Upper lobe of right lung (tissue), 1 donor: ENCODE results near the gene IKZF1. TPM values are rescaled to one million over a fixed set of nuclear protein-coding genes. Genes with fewer than 3 reads are reported as not detected.

Experiments
- ATAC-seq: fragments of 200-7000 bp; cut with Tn5 transposase; one replicate; pipeline ENCODE4 v1.9.1; 2020; ENCODE audit warnings: mild to moderate bottlenecking, moderate library complexity
- DNase-seq: peaks from one replicate; pipeline ENCODE4 v3.0.0-alpha.2; 2020
- H3K27ac ChIP-seq: fragments of 200-600 bp; one replicate; pipeline ENCODE4 v1.8.0; 2022
- H3K27me3 ChIP-seq: fragments of 200-600 bp; one replicate; pipeline ENCODE4 v1.8.0; 2022; ENCODE audit warnings: mild to moderate bottlenecking
- H3K36me3 ChIP-seq: fragments of 200-600 bp; one replicate; pipeline ENCODE4 v1.8.0; 2022
- H3K4me1 ChIP-seq: fragments of 200-600 bp; one replicate; pipeline ENCODE4 v1.8.0; 2022
- H3K4me3 ChIP-seq: fragments of 200-600 bp; one replicate; pipeline ENCODE4 v1.8.0; 2022; ENCODE audit warnings: mild to moderate bottlenecking
- H3K9me3 ChIP-seq: fragments of 200-600 bp; one replicate; pipeline ENCODE4 v1.8.0; 2022
- intact Hi-C: fragments of 100-400 bp; cut with DNase I; formaldehyde crosslinking; loops from one replicate; pipeline ENCODE4 v1.11.0; 2022
- total RNA-seq: library from RNA; stranded (reverse); fragmentation: NEBNext Ultra II Directional; extraction: Animal tissue kit (Norgen Biotek cat#: 25700); gene quantifications from one replicate; pipeline ENCODE4 v1.2.1, GENCODE V29; 2021
- TF ChIP-seq, protein P1 (sequence below): fragments of 200-600 bp; IDR thresholded peaks from one replicate; pipeline ENCODE4 v1.8.0; 2022; ENCODE audit warnings: antibody characterized with exemption
- donor health status: DM: no; HTN: yes; CAD: no; lungs with severe emphysema.

IKZF1 gene
- total RNA-seq, 1 donor from 2014 or later = 41.4 TPM

DNA sequence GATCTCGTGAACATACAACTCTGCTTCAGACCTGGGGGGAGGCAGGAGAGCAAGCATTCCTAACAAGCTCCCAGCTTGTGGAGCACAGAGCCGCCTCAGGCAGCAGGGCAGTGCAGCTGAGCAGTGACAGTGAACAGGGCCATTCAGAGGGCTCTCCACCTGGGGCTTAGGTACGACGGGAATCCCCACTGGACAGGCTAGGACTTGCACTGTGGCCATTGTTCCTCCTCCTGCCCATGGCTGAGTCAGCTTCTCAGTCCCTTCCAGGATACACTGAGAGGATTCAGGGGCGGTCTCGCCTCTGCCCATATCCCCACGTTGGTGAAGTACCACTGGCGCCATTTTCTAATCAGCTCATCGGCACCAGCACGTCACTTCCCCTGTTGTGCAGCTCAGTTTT lies 74.6 kb downstream of the IKZF1 start:
- H3K4me3 ChIP-seq = no peak overlapping the region
- TF ChIP-seq, protein P1, sequence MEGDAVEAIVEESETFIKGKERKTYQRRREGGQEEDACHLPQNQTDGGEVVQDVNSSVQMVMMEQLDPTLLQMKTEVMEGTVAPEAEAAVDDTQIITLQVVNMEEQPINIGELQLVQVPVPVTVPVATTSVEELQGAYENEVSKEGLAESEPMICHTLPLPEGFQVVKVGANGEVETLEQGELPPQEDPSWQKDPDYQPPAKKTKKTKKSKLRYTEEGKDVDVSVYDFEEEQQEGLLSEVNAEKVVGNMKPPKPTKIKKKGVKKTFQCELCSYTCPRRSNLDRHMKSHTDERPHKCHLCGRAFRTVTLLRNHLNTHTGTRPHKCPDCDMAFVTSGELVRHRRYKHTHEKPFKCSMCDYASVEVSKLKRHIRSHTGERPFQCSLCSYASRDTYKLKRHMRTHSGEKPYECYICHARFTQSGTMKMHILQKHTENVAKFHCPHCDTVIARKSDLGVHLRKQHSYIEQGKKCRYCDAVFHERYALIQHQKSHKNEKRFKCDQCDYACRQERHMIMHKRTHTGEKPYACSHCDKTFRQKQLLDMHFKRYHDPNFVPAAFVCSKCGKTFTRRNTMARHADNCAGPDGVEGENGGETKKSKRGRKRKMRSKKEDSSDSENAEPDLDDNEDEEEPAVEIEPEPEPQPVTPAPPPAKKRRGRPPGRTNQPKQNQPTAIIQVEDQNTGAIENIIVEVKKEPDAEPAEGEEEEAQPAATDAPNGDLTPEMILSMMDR = no peak
- intact Hi-C loops = no loop called here
- DNase-seq = no peak
- ATAC-seq = peak; percentile 44
- H3K36me3 ChIP-seq = peaks cover 10% of the 10 kb centered on the region
- H3K27me3 ChIP-seq = no peaks in the 10 kb centered on the region
- no peaks in the 10 kb centered on the region for H3K9me3 ChIP-seq
- H3K4me1 ChIP-seq = no peaks in the 10 kb centered on the region
- H3K27ac ChIP-seq = no peak overlapping the region

- Histone ChIP-seq H3K27me3 (no peaks in the 10 kb centered on the region), H3K27ac (no peak overlapping the region), H3K4me3 (no peak overlapping the region), H3K36me3 (peaks cover 10% of the 10 kb centered on the region), H3K4me1 (no peaks in the 10 kb centered on the region), H3K9me3 (no peaks in the 10 kb centered on the region)
- TF ChIP-seq, protein P1 = no peak
- DNase-seq (no peak), ATAC-seq (no peak)
- intact Hi-C loops = no loop called here
Measured at GRCh38 chr7:50379539-50379938, 75.0 kb downstream of the IKZF1 start.

DNA sequence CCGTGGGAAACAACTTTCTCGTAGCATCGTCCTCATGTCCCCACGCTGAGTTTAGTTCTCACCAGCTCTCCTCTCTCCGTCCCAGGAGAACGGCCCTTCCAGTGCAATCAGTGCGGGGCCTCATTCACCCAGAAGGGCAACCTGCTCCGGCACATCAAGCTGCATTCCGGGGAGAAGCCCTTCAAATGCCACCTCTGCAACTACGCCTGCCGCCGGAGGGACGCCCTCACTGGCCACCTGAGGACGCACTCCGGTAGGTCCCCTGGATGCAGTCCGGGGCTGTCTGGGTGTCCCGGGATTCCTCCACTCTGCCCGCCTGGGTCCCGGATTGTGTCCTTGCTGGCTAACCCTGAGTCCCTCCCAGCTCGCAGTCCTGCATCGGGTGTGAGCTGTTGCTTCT lies 77.9 kb downstream of the IKZF1 start:
- no peak for DNase-seq
- TF ChIP-seq, protein P1 = no peak
- Histone ChIP-seq H3K9me3 (no peaks in the 10 kb centered on the region), H3K27ac (no peak overlapping the region), H3K27me3 (no peaks in the 10 kb centered on the region), H3K4me1 (no peaks in the 10 kb centered on the region), H3K4me3 (no peak overlapping the region), H3K36me3 (peaks cover 16% of the 10 kb centered on the region)
- intact Hi-C loops = no loop called here
- no peak for ATAC-seq

DNA sequence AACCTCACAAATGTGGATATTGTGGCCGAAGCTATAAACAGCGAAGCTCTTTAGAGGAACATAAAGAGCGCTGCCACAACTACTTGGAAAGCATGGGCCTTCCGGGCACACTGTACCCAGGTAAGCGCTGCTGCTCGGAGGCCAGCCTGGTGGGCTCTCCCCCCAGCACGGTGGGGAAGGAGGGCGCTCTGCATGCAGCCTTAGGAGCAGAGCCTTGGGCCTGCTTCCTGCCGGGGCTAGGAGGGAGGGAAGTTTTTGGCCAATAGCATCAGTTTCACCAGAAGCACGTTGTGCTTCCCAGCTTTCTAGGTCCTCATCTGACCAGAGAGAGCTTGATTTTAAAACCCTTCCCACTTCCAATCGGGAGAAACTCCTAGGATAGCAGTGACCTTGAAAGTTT lies 82.8 kb downstream of the IKZF1 start:
- Histone ChIP-seq H3K27me3 (no peaks in the 10 kb centered on the region), H3K4me1 (no peaks in the 10 kb centered on the region), H3K36me3 (peaks cover 26% of the 10 kb centered on the region), H3K9me3 (no peaks in the 10 kb centered on the region), H3K4me3 (no peak overlapping the region), H3K27ac (no peak overlapping the region)
- TF ChIP-seq, protein P1 = no peak
- ATAC-seq (no peak), DNase-seq (no peak)
- intact Hi-C loops = no loop called here

DNA sequence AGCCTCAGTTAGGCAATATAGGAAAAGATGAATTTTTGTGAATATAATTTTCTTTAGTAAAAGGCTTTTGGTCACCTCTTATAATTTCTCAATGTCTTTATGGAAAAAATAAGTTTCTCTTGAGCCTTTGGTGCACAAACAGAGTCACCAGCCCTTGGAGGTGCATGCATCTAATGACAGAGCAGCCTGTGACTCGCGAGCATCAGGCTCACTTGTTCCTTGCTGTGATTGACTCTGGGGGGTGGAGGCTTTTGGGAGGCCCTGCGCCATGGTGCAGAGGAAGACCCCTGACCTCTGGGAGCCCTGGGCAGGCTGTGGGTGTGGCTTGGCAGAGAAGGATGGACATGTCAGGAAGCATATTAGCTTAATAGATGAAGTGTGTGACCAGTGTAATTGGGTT lies 85.4 kb downstream of the IKZF1 start:
- Histone ChIP-seq H3K27me3 (no peaks in the 10 kb centered on the region), H3K4me1 (no peaks in the 10 kb centered on the region), H3K4me3 (no peak overlapping the region), H3K27ac (no peak overlapping the region), H3K36me3 (peaks cover 19% of the 10 kb centered on the region), H3K9me3 (no peaks in the 10 kb centered on the region)
- TF ChIP-seq, protein P1 = no peak
- ATAC-seq (no peak), DNase-seq (no peak)
- intact Hi-C loops = no loop called here

DNA sequence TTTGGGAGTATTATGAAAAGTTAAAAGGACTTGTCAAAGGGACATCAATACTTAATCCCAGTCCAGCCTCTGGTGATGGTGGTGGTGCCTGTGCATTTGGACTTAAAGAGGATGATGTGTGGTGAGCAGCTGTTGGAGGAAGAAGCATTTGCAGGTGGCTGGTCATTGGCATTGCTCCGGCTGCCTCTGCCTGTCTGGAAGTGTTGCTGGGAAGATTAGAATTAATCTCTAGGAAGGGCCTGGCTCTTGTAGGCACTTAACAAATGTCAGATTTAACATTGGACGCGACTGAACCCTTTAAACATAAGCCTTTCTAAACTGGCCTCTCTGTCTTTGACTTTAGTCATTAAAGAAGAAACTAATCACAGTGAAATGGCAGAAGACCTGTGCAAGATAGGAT lies 86.9 kb downstream of the IKZF1 start:
- Histone ChIP-seq H3K4me3 (no peak overlapping the region), H3K36me3 (peaks cover 19% of the 10 kb centered on the region), H3K9me3 (no peaks in the 10 kb centered on the region), H3K27ac (no peak overlapping the region), H3K27me3 (no peaks in the 10 kb centered on the region), H3K4me1 (no peaks in the 10 kb centered on the region)
- DNase-seq (no peak), ATAC-seq (no peak)
- TF ChIP-seq, protein P1 = no peak
- intact Hi-C loops = no loop called here
